Endothelial cell of umbilical vein (primary cell): ENCODE measurements around the gene ARHGAP18. TPM values are rescaled to one million over a fixed set of nuclear protein-coding genes. Genes with fewer than 3 reads are reported as not detected.

Source experiments
- BruUV-seq: library from RNA; stranded (reverse); fragments of 400-500 nt; replicated peaks from 2 replicates; lab custom pipeline; 2021; lab: Mats Ljungman, UMichigan
- CTCF ChIA-PET: fragments of 300-600, 350-600 bp; sonication (Branson Sonifier 250); formaldehyde crosslinking; loops from one replicate; lab custom pipeline; 2021; ENCODE audit warnings: antibody characterized with exemption, inconsistent platforms; lab: Charles Lee
- POLR2A ChIA-PET: fragments of 300-600, 350-600 bp; sonication (Branson Sonifier 250); formaldehyde crosslinking; loops from one replicate; lab custom pipeline; 2021; ENCODE audit warnings: antibody characterized with exemption, inconsistent platforms; lab: Charles Lee
- DNase-seq: peaks from one replicate; pipeline ENCODE4 v3.0.0-alpha.2; 2011; ENCODE audit warnings: low read depth, low spot score
- FAIRE-seq: peaks from 2 replicates; lab custom pipeline; 2011; peaks lifted over from hg19 to GRCh38; lab: Jason Lieb, UNC
- H2AFZ ChIP-seq: 2 replicates; pipeline ENCODE4 v1.6.0; 2012; ENCODE audit warnings: low read depth, low read length, control low read depth, inconsistent platforms
- H3K27ac ChIP-seq: 2 replicates; pipeline ENCODE4 v1.5.1; 2011; ENCODE audit warnings: low read depth, mild to moderate bottlenecking, control low read depth, low read length, moderate library complexity; ENCODE audit not compliant: insufficient read depth
- H3K27me3 ChIP-seq, 2 experiments: 2 replicates each; pipeline versions ENCODE4 v1.6.0 to v1.6.1; 2011; ENCODE audit warnings: low read length in 2 of 2, mixed read lengths in 1 of 2; ENCODE audit not compliant: control insufficient read depth in 2 of 2, insufficient read depth in 2 of 2
- H3K36me3 ChIP-seq, 2 experiments: 2 replicates in 1 of 2; 3 replicates in 1 of 2; pipeline ENCODE4 v1.5.1; 2011; ENCODE audit warnings: low read length in 2 of 2, mild to moderate bottlenecking in 1 of 2, moderate library complexity in 1 of 2; ENCODE audit not compliant: control insufficient read depth in 2 of 2, insufficient read depth in 2 of 2; ENCODE audit errors: extremely low read depth in 1 of 2
- H3K4me1 ChIP-seq: 3 replicates; pipeline ENCODE4 v1.5.1; 2011; ENCODE audit warnings: mild to moderate bottlenecking, low read length; ENCODE audit not compliant: control insufficient read depth, insufficient read depth; ENCODE audit errors: extremely low read depth
- H3K4me2 ChIP-seq: 2 replicates; pipeline ENCODE4 v1.6.1; 2011; ENCODE audit warnings: low read length, control low read depth, mixed read lengths; ENCODE audit not compliant: insufficient read depth
- H3K4me3 ChIP-seq, 3 experiments: fragments of 200-600 bp in 1 of 3; sonication (generic), shearing (Covaris generic) in 1 of 3; replicated peaks in 1 of 3; 2 replicates each; pipeline ENCODE4 v1.5.1; 2011 to 2016; ENCODE audit warnings: control low read depth in 3 of 3, low read length in 3 of 3, mild to moderate bottlenecking in 2 of 3, inconsistent platforms in 1 of 3, low read depth in 1 of 3, moderate library complexity in 1 of 3; ENCODE audit not compliant: insufficient read depth in 1 of 3
- H3K79me2 ChIP-seq: 2 replicates; pipeline ENCODE4 v1.6.0; 2012; ENCODE audit warnings: low read length, inconsistent platforms; ENCODE audit not compliant: control insufficient read depth, insufficient read depth
- H3K9ac ChIP-seq: replicated peaks from 2 replicates; pipeline ENCODE3; 2011; ENCODE audit warnings: low read length, control low read depth; ENCODE audit not compliant: insufficient read depth; ENCODE audit errors: extremely low read depth
- H3K9me1 ChIP-seq: replicated peaks from 3 replicates; pipeline ENCODE4 v1.6.0; 2011; ENCODE audit warnings: mild to moderate bottlenecking, low read length; ENCODE audit not compliant: control insufficient read depth, insufficient read depth; ENCODE audit errors: extremely low read depth
- H3K9me3 ChIP-seq: replicated peaks from 2 replicates; pipeline ENCODE4 v1.5.1; 2012; ENCODE audit warnings: low read length, inconsistent platforms; ENCODE audit not compliant: control insufficient read depth, insufficient read depth
- H4K20me1 ChIP-seq: replicated peaks from 2 replicates; pipeline ENCODE3; 2011; ENCODE audit warnings: mild to moderate bottlenecking, low read length; ENCODE audit not compliant: control insufficient read depth, insufficient read depth; ENCODE audit errors: extremely low read depth
- FOS ChIP-seq: IDR thresholded peaks from 2 replicates; pipeline ENCODE4 v1.6.1; 2011; ENCODE audit warnings: mild to moderate bottlenecking, low read length, moderate library complexity, borderline replicate concordance; ENCODE audit not compliant: insufficient read depth
- GATA2 ChIP-seq: IDR thresholded peaks from 2 replicates; pipeline ENCODE4 v1.7.0; 2011; ENCODE audit warnings: low read depth, mild to moderate bottlenecking, moderate library complexity, mixed read lengths, low read length; ENCODE audit not compliant: insufficient read length, insufficient read depth
- JUN ChIP-seq: IDR thresholded peaks from 2 replicates; pipeline ENCODE4 v1.6.1; 2011; ENCODE audit warnings: borderline replicate concordance, low read depth; ENCODE audit not compliant: insufficient read length, insufficient read depth
- MAX ChIP-seq: IDR thresholded peaks from 2 replicates; pipeline ENCODE4 v1.6.1; 2011; ENCODE audit not compliant: insufficient read depth, insufficient read length
- MYC ChIP-seq: IDR thresholded peaks from one replicate; pipeline ENCODE4 v1.6.1; 2011; ENCODE audit warnings: mild to moderate bottlenecking, low read depth, low read length
- POLR2A ChIP-seq: IDR thresholded peaks from 2 replicates; pipeline ENCODE4 v1.6.1; 2012; ENCODE audit warnings: low read depth, mild to moderate bottlenecking, control low read depth, low read length
- POLR2AphosphoS5 ChIP-seq: IDR thresholded peaks from 2 replicates; pipeline ENCODE4 v1.6.1; 2012; ENCODE audit warnings: low read depth, mild to moderate bottlenecking, control low read depth, low read length, moderate library complexity; ENCODE audit not compliant: insufficient read depth
- dilution Hi-C: fragments of 300-500 bp; cut with MboI; formaldehyde crosslinking; loops from one replicate; pipeline ENCODE4 v1.15.0; 2019; ENCODE audit warnings: low sequenced_read_pairs; ENCODE audit not compliant: extremely low pct_ligation_motif_present
- intact Hi-C: fragments of 100-400 bp; cut with micrococcal nuclease; formaldehyde crosslinking; loops from one replicate; pipeline ENCODE4 v1.10.0; 2022
- polyA plus RNA-seq, 4 experiments: library from polyadenylated mRNA; depleted of rRNA in 3 of 4; stranded (reverse) in 3 of 4; unstranded in 1 of 4; fragments of >200 nt; gene quantifications; 2 replicates each; pipeline versions ENCODE4 v1.2.1 to v1.2.3, GENCODE V29; 2011 to 2012; ENCODE audit warnings: missing spikeins in 1 of 4
- total RNA-seq: library from RNA; stranded (reverse); gene quantifications from 2 replicates; pipeline ENCODE4 v1.2.3, GENCODE V29; 2021
- TF ChIP-seq, protein P1 (sequence below), 2 donors: IDR thresholded peaks; 1 replicate in 1 of 2; 2 replicates in 1 of 2; pipeline ENCODE4 v1.5.1; 2011; ENCODE audit warnings: low read length in 2 of 2, mild to moderate bottlenecking in 2 of 2, moderate library complexity in 2 of 2, control low read depth in 1 of 2, inconsistent platforms in 1 of 2, low read depth in 1 of 2; ENCODE audit not compliant: insufficient read depth in 1 of 2; ENCODE audit errors: extremely low read depth in 1 of 2

The ARHGAP18 gene
- total and polyA plus RNA-seq, 2 donors (not counting 3 experiments of a cell fraction or from before 2014, with no cell fraction given) = 13.1 to 86.1 TPM

DNA sequence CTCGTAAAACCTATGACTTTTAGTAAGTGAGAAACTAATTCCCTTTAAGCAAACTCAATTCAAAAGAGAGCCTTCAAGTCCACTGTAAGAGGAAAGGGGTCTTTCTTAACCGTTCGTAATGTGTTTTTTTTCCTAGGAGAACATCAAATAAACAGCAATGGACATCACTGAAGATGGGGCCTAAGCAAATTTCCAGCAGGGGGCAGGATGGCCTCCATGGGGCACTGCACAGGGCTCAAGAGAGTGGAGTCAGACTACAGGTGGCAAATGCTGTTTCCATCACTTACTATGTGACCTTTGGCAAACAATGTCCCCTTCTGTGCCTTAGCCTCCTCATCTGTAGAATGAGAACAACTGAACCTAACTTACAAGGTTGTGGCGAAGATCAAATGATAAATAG, 88.7 kb downstream of the ARHGAP18 start:
- ChIA-PET POLR2A (no interaction called here), CTCF (interaction anchor here (1.5 kb wide), 1 partner anchor 109 kb away, joined by 3 read pairs; no protein-coding TSS in a partner anchor)
- H2AFZ ChIP-seq = no peak overlapping the region
- TF ChIP-seq POLR2AphosphoS5 = no peak
- no peak for TF ChIP-seq POLR2A
- no peak for TF ChIP-seq FOS
- TF ChIP-seq GATA2 = no peak
- TF ChIP-seq MAX = no peak
- no peak for TF ChIP-seq JUN
- no peak for TF ChIP-seq MYC
- TF ChIP-seq, protein P1, sequence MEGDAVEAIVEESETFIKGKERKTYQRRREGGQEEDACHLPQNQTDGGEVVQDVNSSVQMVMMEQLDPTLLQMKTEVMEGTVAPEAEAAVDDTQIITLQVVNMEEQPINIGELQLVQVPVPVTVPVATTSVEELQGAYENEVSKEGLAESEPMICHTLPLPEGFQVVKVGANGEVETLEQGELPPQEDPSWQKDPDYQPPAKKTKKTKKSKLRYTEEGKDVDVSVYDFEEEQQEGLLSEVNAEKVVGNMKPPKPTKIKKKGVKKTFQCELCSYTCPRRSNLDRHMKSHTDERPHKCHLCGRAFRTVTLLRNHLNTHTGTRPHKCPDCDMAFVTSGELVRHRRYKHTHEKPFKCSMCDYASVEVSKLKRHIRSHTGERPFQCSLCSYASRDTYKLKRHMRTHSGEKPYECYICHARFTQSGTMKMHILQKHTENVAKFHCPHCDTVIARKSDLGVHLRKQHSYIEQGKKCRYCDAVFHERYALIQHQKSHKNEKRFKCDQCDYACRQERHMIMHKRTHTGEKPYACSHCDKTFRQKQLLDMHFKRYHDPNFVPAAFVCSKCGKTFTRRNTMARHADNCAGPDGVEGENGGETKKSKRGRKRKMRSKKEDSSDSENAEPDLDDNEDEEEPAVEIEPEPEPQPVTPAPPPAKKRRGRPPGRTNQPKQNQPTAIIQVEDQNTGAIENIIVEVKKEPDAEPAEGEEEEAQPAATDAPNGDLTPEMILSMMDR (IDR thresholded peaks at IDR 0.05; ENCODE audit: extremely low read depth in 1 of 2, insufficient read depth in 1 of 2, low read depth in 1 of 2, low read length in 2 of 2) = peak; percentile 27 to 28
- H3K9me3 ChIP-seq = no peaks in the 10 kb centered on the region
- FAIRE-seq (peak; percentile 38), DNase-seq (no peak)
- peaks cover 4 to 12% of the 10 kb centered on the region in 2 experiments for H3K36me3 ChIP-seq
- BruUV-seq = no TSS peak
- dilution Hi-C loops = no loop called here
- H3K4me2 ChIP-seq = no peak overlapping the region
- intact Hi-C loops = loop anchor here (2.0 kb wide), 1 partner anchor 46 kb away; no protein-coding TSS in a partner anchor
- H3K9ac ChIP-seq = no peak overlapping the region
- no peaks in the 10 kb centered on the region for H4K20me1 ChIP-seq
- H3K4me3 ChIP-seq = no peak overlapping the region
- no peaks in the 10 kb centered on the region for H3K27me3 ChIP-seq
- H3K27ac ChIP-seq = no peak overlapping the region
- no peaks in the 10 kb centered on the region for H3K9me1 ChIP-seq
- no peaks in the 10 kb centered on the region for H3K79me2 ChIP-seq
- H3K4me1 ChIP-seq = peaks cover 27% of the 10 kb centered on the region
